D341Med (cell line): Measurements from ENCODE around the gene ZNF710.

Experiments used
- DNase-seq: peaks from one replicate; pipeline ENCODE4 v3.0.0; 2012; ENCODE audit warnings: low spot score

Gene ZNF710

GRCh38 chr15:90079619-90080457 is 78.7 kb downstream of the ZNF710 start:
- DNase-seq = no peak

- DNase-seq = no peak
Measured at GRCh38 chr15:90080458-90080755, 79.3 kb downstream of the ZNF710 start.

GRCh38 chr15:90080818-90081393 is 79.8 kb downstream of the ZNF710 start:
- DNase-seq = no peak

DNA sequence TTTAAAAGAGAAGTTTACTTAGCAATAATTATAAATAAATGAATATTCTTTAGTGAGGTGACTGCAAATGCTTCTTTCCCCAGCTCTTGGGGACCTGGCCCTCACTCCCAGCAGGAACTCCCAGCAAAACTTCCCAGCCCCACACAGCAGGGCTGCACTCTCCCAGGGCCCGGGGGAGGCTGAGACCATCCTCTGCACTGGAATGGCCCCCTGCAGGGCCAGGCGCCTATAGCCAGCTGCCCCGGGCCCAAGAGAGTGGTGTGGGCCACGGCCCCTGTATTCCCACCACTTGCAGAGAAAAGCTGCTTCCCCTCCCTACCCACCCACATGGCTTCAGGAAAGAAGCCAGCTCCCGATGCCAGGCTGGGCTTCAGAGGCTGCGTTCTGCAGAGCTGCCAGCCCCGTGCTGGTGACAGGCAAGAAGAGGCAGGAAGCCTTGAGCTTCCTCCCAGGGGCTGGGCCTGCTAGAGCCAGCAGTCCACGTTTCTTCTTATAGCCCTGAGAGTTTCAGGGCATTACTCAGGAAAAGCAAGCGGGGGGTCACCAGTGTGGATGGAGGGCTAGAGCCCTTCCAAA is 81.1 kb downstream of the ZNF710 start:
- no peak for DNase-seq

- DNase-seq = no peak
Measured at GRCh38 chr15:90083419-90083818, 82.3 kb downstream of the ZNF710 start.

DNA sequence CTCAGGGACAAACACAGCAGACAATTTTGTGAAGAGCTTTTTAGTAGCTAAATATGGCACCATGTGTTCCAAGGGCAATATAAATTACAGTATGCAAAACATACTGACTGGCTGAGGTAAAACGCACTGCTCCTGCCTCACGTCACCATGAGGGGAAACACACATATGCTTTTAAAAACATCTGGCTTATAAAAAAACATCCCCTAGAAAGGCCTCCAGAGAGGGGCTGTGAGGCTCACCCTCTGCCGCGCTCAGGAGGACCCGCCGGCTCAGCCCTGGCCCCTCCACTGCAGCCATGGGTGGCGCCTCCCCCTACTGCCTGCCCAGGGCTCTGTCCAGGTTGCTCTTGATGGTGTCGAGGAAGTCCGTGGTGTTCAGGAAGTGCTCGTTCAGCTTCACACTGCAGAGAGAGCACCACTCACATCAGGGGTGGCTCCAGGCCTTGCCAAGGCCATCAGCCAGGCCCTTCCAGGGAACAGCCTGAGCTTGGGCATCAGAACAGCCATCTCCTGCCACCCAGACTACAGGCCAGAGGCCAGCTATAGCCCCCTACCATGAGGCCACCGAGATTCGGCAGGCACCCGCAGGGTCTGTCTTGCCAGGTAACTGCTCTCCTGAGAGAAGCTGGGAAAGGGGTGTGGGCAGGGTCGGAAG is 83.0 kb downstream of the ZNF710 start:
- DNase-seq = no peak

GRCh38 chr15:90084876-90085423 is 83.8 kb downstream of the ZNF710 start:
- no peak for DNase-seq

DNA sequence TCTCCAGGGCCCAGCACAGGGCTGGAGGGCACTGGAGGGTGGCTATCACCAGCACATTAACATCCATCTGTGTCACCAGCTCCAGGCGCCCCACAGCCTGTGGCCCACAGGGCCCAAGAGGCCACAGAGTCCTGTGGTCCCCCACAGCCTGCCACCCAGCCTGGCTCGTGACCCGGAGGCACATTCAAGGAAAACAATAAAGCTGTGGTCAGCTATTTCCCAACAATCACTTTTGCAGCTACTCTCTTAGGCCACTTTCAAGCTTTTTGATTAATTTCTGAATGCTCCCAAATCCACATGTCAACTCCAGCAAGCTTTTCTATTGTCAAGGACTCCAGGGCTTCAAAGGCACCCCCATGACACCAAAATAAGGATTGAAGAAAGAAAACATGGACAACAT is 84.4 kb downstream of the ZNF710 start:
- DNase-seq = no peak

GRCh38 chr15:90086868-90087268 is 85.7 kb downstream of the ZNF710 start:
- DNase-seq = peak; percentile 68

DNA sequence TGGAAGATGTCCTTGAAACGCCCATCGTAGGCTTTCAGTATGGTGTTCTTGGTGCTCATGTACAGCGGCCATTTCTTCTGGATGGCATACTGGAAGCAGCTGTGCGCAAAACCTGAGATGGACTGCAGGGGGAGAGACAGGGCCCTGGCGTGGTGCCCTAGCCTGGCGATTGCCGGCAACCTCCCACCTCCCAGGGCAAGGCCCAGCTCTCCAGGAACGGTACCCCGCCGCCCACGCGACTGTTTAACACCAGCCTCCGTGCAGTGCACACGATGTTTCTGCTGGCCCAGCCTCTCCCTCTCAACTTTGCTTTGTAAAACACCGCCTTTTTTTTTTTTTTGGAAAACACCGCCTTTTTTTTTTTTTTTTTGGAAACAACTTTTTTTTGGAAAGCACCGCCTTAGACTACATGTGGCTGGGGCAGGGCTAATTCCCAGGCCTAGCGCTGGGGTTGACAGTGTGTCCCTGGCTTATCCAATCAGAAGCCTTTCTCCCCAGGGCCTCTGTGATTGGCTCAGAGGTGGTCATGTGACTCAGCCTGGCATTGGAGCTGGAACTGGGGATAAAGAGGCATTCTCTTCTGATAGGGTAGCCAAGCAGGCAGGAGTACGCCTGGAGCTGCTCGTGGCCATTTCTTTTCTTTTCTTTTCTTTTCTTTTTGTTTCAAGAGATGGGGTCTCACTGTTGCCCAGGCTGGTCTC is 86.5 kb downstream of the ZNF710 start:
- peak; percentile 74 for DNase-seq

DNA sequence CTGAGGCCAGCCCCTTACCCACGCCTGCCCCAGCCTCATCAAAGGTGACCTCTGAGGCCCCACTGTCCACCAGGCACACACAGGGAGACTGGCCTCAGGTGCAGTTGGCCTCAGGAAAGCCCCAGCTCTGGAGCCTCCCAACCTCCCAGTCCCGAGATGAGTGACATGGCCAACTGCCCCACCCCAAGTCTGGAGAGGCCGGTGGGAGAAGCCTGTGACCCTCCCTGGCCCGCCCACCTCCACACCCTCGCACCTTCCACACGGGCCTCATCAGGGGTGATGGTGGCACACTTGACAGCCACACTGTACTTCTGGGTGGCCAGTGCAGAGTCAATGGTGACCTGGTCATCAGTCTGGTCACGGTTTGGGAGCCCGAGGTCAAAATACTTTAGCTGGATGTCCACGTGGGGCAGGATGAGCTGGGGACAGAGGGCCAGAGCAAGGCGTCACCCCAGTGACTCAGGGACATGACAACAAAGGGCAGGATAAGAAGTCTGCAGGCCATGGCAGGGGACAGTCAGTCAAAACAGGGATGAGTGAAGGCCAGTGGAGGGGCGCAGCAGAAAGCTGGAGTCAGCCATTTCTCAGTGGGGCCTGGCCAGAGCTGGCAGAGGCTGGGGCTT is 89.2 kb downstream of the ZNF710 start:
- no peak for DNase-seq

- DNase-seq = no peak
Measured at GRCh38 chr15:90091156-90091931, 90.2 kb downstream of the ZNF710 start.

- DNase-seq = no peak
Measured at GRCh38 chr15:90095521-90095959, 94.4 kb downstream of the ZNF710 start.

GRCh38 chr15:90097475-90097874 is 96.4 kb downstream of the ZNF710 start:
- DNase-seq = no peak

DNA sequence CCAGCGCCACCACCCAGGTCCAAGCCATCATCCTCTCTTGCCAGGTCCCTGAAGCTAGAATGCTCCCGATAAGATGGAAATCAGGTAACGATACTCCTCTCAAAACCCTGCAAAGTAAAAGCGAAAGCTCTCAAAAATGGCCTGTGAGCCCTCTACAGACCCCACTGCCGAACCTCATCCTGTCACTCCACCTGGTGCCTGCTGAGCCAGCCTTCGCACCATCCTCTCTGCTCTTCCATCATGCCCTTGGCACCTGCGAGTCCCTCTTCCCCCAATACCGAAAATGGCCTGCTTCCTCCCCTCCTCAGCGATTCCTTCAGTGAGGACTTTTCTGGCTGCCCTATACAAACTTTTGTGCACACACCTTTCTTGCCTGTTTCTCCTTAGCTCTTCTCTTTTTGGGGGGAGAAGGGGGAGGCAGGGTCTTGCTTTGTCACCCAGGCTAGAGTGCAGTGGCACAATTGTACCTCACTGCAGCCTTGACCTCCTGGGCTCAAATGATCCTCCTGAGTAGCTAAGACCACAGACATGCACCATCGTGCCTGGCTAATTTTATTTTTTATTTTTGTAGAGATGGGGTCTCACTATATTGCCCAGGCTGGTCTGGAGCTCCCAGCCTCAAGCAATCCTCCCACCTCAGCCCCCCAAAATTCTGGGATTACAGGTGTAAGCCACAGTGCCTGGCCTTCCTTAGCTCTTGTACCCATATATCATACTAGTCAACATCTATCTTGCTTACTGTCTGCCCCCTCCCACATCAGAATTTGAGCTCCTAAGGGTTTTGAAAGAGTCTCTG is 98.1 kb downstream of the ZNF710 start:
- no peak for DNase-seq

- DNase-seq = no peak
Measured at GRCh38 chr15:90099868-90100831, 99.0 kb downstream of the ZNF710 start.

- peak; percentile 55 for DNase-seq
Measured at GRCh38 chr15:90101130-90101968, 100.2 kb downstream of the ZNF710 start.
